Ramos (cell line): ENCODE measurements around the gene OR10H2.
"Not testable (repeated sequence)": the region's sequence is repeated elsewhere in the genome, so short reads cannot be mapped to it uniquely, and the experiment has no call there.

ENCODE experiments used
- in situ Hi-C: fragments of 300-500 bp; cut with MboI; formaldehyde crosslinking; loops from one replicate; pipeline ENCODE4 v1.14.3; 2022; ENCODE audit warnings: low sequenced_read_pairs; ENCODE audit not compliant: unreplicated experiment

Gene OR10H2

GRCh38 chr19:15727724-15728123, at the start of gene OR10H2:
Gene OR10H2 (plus strand): TSS chr19:15728024. CDS start chr19:15728044, 20 bp downstream.
- in situ Hi-C loops: no loop called here

- in situ Hi-C loops: no loop called here
Measured at GRCh38 chr19:15679089-15679488, 48.7 kb upstream of the OR10H2 start.

- in situ Hi-C loops: not testable (repeated sequence)
Measured at GRCh38 chr19:15679865-15680264, 48.0 kb upstream of the OR10H2 start.

GRCh38 chr19:15680478-15681322, 47.1 kb upstream of the OR10H2 start:
- in situ Hi-C loops: no loop called here

GRCh38 chr19:15683411-15683810, 44.4 kb upstream of the OR10H2 start:
- in situ Hi-C loops: no loop called here

- in situ Hi-C loops: no loop called here
Measured at GRCh38 chr19:15684828-15685227, 43.0 kb upstream of the OR10H2 start.

- in situ Hi-C loops: no loop called here
Measured at GRCh38 chr19:15696654-15697194, 31.1 kb upstream of the OR10H2 start.

- in situ Hi-C loops: no loop called here
Measured at GRCh38 chr19:15701757-15702533, 25.9 kb upstream of the OR10H2 start.

- in situ Hi-C loops: no loop called here
Measured at GRCh38 chr19:15702534-15702930, 25.3 kb upstream of the OR10H2 start.

- in situ Hi-C loops: no loop called here
Measured at GRCh38 chr19:15714638-15715037, 13.2 kb upstream of the OR10H2 start.

- in situ Hi-C loops: no loop called here
Measured at GRCh38 chr19:15715642-15716041, 12.2 kb upstream of the OR10H2 start.

- in situ Hi-C loops: no loop called here
Measured at GRCh38 chr19:15717809-15718208, 10.0 kb upstream of the OR10H2 start.

- in situ Hi-C loops: no loop called here
Measured at GRCh38 chr19:15721268-15721667, 6.6 kb upstream of the OR10H2 start.

- in situ Hi-C loops: no loop called here
Measured at GRCh38 chr19:15722956-15723355, 4.9 kb upstream of the OR10H2 start.

- in situ Hi-C loops: no loop called here
Measured at GRCh38 chr19:15730538-15730937, 2.7 kb downstream of the OR10H2 start.

GRCh38 chr19:15732388-15732787, 4.6 kb downstream of the OR10H2 start:
- in situ Hi-C loops: no loop called here

- in situ Hi-C loops: no loop called here
Measured at GRCh38 chr19:15733895-15734294, 6.1 kb downstream of the OR10H2 start.

GRCh38 chr19:15737722-15738121, 9.9 kb downstream of the OR10H2 start, which contains the start of gene OR10H3:
Gene OR10H3 (plus strand): TSS chr19:15737985. CDS start chr19:15741393, 3,408 bp downstream.
- in situ Hi-C loops: no loop called here

GRCh38 chr19:15740785-15741184, 13.0 kb downstream of the OR10H2 start:
- in situ Hi-C loops: no loop called here

- in situ Hi-C loops: no loop called here
Measured at GRCh38 chr19:15748239-15748638, 20.4 kb downstream of the OR10H2 start.

GRCh38 chr19:15758379-15758778, 30.6 kb downstream of the OR10H2 start:
- in situ Hi-C loops: no loop called here
